ENCODE data around the gene CNTN1. TPM values are rescaled to one million over a fixed set of nuclear protein-coding genes. Genes with fewer than 3 reads are reported as not detected.

The CNTN1 gene
- total RNA-seq, 3 donors from 2014 or later (not counting 1 experiment from before 2014, with no cell fraction given) = not detected

DNA sequence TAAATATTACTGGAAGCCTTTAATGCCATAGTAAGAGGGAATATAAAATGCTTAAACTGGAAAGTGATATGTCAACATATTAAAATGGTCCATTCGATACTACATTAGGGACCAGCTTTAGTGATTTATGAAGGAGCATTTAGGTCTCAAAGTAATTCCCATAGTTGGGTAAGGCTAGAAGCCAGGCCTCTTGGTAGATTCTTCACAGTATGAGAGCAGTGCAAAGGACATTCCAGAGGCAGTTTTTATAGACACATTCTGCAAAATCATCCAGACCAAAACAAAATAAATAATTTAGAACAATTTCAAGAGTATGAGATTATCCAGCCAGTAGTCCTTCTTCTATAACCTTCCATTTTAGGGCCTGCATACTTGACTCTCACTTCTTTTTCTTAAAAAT is 353.3 kb downstream of the CNTN1 start:
- H3K4me3 Mint-ChIP-seq = no peak overlapping the region

DNA sequence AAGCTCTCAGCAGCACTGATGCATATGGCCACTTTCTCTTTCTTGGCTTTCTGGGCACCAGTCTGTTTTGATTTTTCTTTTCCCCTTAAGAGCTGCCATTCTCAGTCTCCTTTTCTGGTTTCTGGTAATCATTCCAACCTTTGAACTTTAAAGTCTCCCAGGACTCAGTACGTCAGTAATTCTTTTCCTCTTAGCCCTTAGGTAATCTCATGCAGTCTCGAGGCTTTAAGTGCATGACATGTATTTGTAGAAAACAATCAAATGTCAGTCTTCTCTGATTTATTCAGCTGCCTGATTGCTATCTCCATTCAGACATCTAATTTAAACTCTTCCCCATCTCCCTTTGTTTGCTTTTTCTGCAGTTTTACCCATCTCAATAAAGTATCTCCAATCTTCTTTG is 356.8 kb downstream of the CNTN1 start:
- ATAC-seq = no peak
- no peaks in the 10 kb centered on the region for H3K4me1 ChIP-seq (ENCODE audit: control insufficient read depth, insufficient read depth, low read length)
- TF ChIP-seq, protein P1, sequence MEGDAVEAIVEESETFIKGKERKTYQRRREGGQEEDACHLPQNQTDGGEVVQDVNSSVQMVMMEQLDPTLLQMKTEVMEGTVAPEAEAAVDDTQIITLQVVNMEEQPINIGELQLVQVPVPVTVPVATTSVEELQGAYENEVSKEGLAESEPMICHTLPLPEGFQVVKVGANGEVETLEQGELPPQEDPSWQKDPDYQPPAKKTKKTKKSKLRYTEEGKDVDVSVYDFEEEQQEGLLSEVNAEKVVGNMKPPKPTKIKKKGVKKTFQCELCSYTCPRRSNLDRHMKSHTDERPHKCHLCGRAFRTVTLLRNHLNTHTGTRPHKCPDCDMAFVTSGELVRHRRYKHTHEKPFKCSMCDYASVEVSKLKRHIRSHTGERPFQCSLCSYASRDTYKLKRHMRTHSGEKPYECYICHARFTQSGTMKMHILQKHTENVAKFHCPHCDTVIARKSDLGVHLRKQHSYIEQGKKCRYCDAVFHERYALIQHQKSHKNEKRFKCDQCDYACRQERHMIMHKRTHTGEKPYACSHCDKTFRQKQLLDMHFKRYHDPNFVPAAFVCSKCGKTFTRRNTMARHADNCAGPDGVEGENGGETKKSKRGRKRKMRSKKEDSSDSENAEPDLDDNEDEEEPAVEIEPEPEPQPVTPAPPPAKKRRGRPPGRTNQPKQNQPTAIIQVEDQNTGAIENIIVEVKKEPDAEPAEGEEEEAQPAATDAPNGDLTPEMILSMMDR (IDR thresholded peaks at IDR 0.05) = no peak
- no peaks in the 10 kb centered on the region for H3K36me3 ChIP-seq (ENCODE audit: control insufficient read depth, insufficient read depth, low read length)
- no peaks in the 10 kb centered on the region for H3K36me3 Mint-ChIP-seq
- H3K27me3 Mint-ChIP-seq (ENCODE audit: low read depth in 2 of 2) = no peaks in the 10 kb centered on the region
- no peaks in the 10 kb centered on the region for H3K9me3 ChIP-seq (ENCODE audit: control insufficient read depth, insufficient read depth, low read length)
- H3K4me3 ChIP-seq (ENCODE audit: low read length) = no peak overlapping the region
- H3K27ac ChIP-seq (ENCODE audit: low read length) = no peak overlapping the region
- no peak overlapping the region for H3K27ac Mint-ChIP-seq
- no peak for DNase-seq
- WGBS (ENCODE audit: insufficient coverage) = 75% methylated on average over 2 of the region's 2 CpGs
- intact Hi-C loops (cut with micrococcal nuclease) = no loop called here
- peaks cover 0 to 4% of the 10 kb centered on the region in 2 donors for H3K9me3 Mint-ChIP-seq
- no peaks in the 10 kb centered on the region for H3K27me3 ChIP-seq (ENCODE audit: control insufficient read depth, insufficient read depth, low read length)
- H3K4me3 Mint-ChIP-seq = no peak overlapping the region
- H3K4me1 Mint-ChIP-seq = no peaks in the 10 kb centered on the region

More for the DNA sequence above, 353.3 kb downstream of the CNTN1 start:
- ATAC-seq (no peak), DNase-seq (no peak)
- H3K4me1 Mint-ChIP-seq = no peaks in the 10 kb centered on the region
- TF ChIP-seq, protein P1 (IDR thresholded peaks at IDR 0.05) = no peak
- H3K36me3 Mint-ChIP-seq = no peaks in the 10 kb centered on the region
- no peaks in the 10 kb centered on the region for H3K27me3 Mint-ChIP-seq (ENCODE audit: low read depth in 2 of 2)
- 100% methylated on average over 1 of the region's 1 CpG for WGBS (ENCODE audit: insufficient coverage)
- H3K9me3 Mint-ChIP-seq = peaks cover 2 to 5% of the 10 kb centered on the region in 2 donors
- intact Hi-C loops (cut with micrococcal nuclease) = no loop called here
- no peaks in the 10 kb centered on the region for H3K27me3 ChIP-seq (ENCODE audit: control insufficient read depth, insufficient read depth, low read length)
- no peak overlapping the region for H3K27ac Mint-ChIP-seq
- H3K9me3 ChIP-seq (ENCODE audit: control insufficient read depth, insufficient read depth, low read length) = no peaks in the 10 kb centered on the region
- H3K27ac ChIP-seq (ENCODE audit: low read length) = no peak overlapping the region
- H3K4me3 ChIP-seq (ENCODE audit: low read length) = no peak overlapping the region
- no peaks in the 10 kb centered on the region for H3K4me1 ChIP-seq (ENCODE audit: control insufficient read depth, insufficient read depth, low read length)
- H3K36me3 ChIP-seq (ENCODE audit: control insufficient read depth, insufficient read depth, low read length) = no peaks in the 10 kb centered on the region

DNA sequence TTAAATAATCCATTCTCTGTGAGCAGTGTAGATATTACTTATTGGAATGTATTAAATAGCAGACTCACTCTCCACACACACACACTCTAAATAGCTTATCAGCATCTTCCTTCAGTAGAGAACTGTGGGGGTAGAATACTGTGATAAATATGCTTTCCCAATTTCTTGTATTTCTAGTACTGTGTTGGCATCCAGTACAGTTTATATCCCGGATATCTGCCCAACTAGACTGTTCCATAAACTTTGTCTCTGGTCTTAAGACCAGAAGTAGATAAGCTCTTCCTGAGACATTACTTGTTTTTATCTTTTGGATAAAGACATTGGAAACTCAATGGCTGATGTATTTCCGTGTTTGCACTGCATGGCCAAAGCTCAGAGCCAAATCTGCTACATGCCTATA is 359.7 kb downstream of the CNTN1 start:
- TF ChIP-seq, protein P1 (IDR thresholded peaks at IDR 0.05) = no peak

DNA sequence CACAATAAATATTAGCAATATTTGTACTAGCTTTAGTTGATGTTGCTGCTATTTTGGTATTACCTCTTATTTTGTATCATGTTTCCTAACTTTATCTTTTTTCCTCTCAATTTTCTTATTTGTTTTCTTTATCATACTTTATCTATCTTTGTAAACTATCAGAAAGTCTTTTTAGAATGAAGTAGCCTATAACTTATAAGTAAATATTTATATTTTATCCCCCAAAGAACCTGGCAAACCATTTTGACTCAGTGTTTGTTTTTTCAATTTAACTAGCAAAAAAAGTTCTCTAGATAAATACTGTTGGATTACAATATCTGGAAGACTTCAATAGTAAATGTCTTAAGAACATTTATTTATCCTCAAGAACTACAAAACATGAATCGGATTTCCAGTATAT is 360.2 kb downstream of the CNTN1 start:
- H3K4me1 Mint-ChIP-seq = no peaks in the 10 kb centered on the region
- H3K36me3 Mint-ChIP-seq = peaks cover 3% of the 10 kb centered on the region
- TF ChIP-seq, protein P1 (IDR thresholded peaks at IDR 0.05) = no peak
- H3K27me3 Mint-ChIP-seq (ENCODE audit: low read depth in 2 of 2) = no peaks in the 10 kb centered on the region
- H3K4me3 ChIP-seq (ENCODE audit: low read length) = no peak overlapping the region
- no peak overlapping the region for H3K4me3 Mint-ChIP-seq
- no peak overlapping the region for H3K27ac ChIP-seq (ENCODE audit: low read length)
- DNase-seq = no peak
- no peaks in the 10 kb centered on the region for H3K4me1 ChIP-seq (ENCODE audit: control insufficient read depth, insufficient read depth, low read length)
- no CpG with 5 or more reads among the region's 1 CpG for WGBS (ENCODE audit: insufficient coverage)
- no peaks in the 10 kb centered on the region for H3K27me3 ChIP-seq (ENCODE audit: control insufficient read depth, insufficient read depth, low read length)
- no peaks in the 10 kb centered on the region for H3K9me3 ChIP-seq (ENCODE audit: control insufficient read depth, insufficient read depth, low read length)
- intact Hi-C loops (cut with micrococcal nuclease) = no loop called here
- no peaks in the 10 kb centered on the region for H3K36me3 ChIP-seq (ENCODE audit: control insufficient read depth, insufficient read depth, low read length)
- H3K9me3 Mint-ChIP-seq = peaks cover 5 to 7% of the 10 kb centered on the region in 2 donors
- no peak for ATAC-seq
- no peak overlapping the region for H3K27ac Mint-ChIP-seq

More for the DNA sequence above, 359.7 kb downstream of the CNTN1 start:
- Histone ChIP-seq H3K36me3 (ENCODE audit: control insufficient read depth, insufficient read depth, low read length) (no peaks in the 10 kb centered on the region), H3K4me1 (ENCODE audit: control insufficient read depth, insufficient read depth, low read length) (no peaks in the 10 kb centered on the region), H3K9me3 (ENCODE audit: control insufficient read depth, insufficient read depth, low read length) (no peaks in the 10 kb centered on the region), H3K27ac (ENCODE audit: low read length) (no peak overlapping the region), H3K4me3 (ENCODE audit: low read length) (no peak overlapping the region), H3K27me3 (ENCODE audit: control insufficient read depth, insufficient read depth, low read length) (no peaks in the 10 kb centered on the region)
- Mint-ChIP-seq H3K9me3 (peaks cover 5 to 6% of the 10 kb centered on the region in 2 donors), H3K27ac (no peak overlapping the region), H3K4me3 (no peak overlapping the region), H3K4me1 (no peaks in the 10 kb centered on the region), H3K36me3 (no peaks in the 10 kb centered on the region), H3K27me3 (ENCODE audit: low read depth in 2 of 2) (no peaks in the 10 kb centered on the region)
- no peak for DNase-seq
- intact Hi-C loops (cut with micrococcal nuclease) = no loop called here
- WGBS (ENCODE audit: insufficient coverage) = 70% methylated on average over 1 of the region's 2 CpGs
- no peak for ATAC-seq
